HEK293 (cell line): ENCODE data around the gene HIRA.

Experiments used
- KLF9 ChIP-seq: fragments of 450-650 bp; formaldehyde crosslinking; IDR thresholded peaks from 2 replicates; pipeline ENCODE4 v1.5.1; 2016; ENCODE audit warnings: missing biosample characterization, missing genetic modification characterization, low read depth
- ZNF530 ChIP-seq: fragments of 450-650 bp; formaldehyde crosslinking; IDR thresholded peaks from 2 replicates; pipeline ENCODE4 v1.5.1; 2016; ENCODE audit warnings: low read depth, missing biosample characterization, missing genetic modification characterization
- TF ChIP-seq, protein P1 (sequence below): fragments of 450-650 bp; formaldehyde crosslinking; IDR thresholded peaks from 2 replicates; pipeline ENCODE4 v1.5.1; 2016; ENCODE audit warnings: missing biosample characterization, missing genetic modification characterization
- TF ChIP-seq, protein P2 (sequence below): fragments of 450-650 bp; formaldehyde crosslinking; IDR thresholded peaks from 2 replicates; pipeline ENCODE4 v1.5.1; 2016; ENCODE audit warnings: missing biosample characterization, missing genetic modification characterization
- TF ChIP-seq, protein P3 (sequence below): fragments of 450-650 bp; formaldehyde crosslinking; IDR thresholded peaks from 2 replicates; pipeline ENCODE4 v1.5.1; 2016; ENCODE audit warnings: missing biosample characterization, missing genetic modification characterization

DNA sequence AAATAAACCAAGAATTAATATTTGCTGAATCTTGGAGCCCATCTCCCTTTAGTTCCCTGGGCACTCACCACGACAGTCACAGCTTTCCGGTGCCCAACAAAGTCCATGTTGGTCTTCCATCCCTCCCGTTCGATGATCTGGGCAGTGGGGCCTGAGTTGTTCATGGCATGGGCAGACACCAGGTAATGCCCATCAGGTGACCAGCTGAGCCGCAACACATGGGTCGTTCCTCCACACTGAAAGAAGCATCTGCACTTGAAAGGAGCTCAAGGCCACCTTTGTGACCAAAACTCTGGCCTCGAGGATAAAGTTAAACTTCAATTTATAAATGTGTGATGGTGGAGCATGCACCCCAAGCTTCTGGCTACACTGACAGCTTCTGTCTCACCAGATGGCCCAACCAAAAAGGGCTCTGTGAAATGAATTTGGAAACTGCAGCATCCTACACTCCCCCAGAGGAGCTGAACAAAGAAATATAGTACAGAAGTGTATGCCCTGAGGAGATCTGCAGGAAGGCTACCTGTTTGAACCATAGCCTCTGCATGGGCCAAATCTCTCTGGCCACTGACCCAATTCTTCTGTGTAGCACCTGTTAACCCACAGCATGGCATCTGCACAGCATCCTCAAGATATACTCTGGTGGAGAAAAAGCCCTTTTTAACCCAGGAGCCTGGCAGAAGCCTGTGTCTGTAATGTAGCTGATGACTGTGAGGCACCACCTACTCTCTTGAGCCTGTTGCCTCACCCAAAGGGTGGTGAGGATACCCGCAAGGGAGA lies 37.1 kb downstream of the HIRA start:
- no peak for TF ChIP-seq ZNF530 (tag by site-specific recombination)
- no peak for TF ChIP-seq KLF9 (tag by site-specific recombination)
- TF ChIP-seq, protein P1, sequence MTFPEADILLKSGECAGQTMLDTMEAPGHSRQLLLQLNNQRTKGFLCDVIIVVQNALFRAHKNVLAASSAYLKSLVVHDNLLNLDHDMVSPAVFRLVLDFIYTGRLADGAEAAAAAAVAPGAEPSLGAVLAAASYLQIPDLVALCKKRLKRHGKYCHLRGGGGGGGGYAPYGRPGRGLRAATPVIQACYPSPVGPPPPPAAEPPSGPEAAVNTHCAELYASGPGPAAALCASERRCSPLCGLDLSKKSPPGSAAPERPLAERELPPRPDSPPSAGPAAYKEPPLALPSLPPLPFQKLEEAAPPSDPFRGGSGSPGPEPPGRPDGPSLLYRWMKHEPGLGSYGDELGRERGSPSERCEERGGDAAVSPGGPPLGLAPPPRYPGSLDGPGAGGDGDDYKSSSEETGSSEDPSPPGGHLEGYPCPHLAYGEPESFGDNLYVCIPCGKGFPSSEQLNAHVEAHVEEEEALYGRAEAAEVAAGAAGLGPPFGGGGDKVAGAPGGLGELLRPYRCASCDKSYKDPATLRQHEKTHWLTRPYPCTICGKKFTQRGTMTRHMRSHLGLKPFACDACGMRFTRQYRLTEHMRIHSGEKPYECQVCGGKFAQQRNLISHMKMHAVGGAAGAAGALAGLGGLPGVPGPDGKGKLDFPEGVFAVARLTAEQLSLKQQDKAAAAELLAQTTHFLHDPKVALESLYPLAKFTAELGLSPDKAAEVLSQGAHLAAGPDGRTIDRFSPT (tag by site-specific recombination) = no peak
- TF ChIP-seq, protein P2, sequence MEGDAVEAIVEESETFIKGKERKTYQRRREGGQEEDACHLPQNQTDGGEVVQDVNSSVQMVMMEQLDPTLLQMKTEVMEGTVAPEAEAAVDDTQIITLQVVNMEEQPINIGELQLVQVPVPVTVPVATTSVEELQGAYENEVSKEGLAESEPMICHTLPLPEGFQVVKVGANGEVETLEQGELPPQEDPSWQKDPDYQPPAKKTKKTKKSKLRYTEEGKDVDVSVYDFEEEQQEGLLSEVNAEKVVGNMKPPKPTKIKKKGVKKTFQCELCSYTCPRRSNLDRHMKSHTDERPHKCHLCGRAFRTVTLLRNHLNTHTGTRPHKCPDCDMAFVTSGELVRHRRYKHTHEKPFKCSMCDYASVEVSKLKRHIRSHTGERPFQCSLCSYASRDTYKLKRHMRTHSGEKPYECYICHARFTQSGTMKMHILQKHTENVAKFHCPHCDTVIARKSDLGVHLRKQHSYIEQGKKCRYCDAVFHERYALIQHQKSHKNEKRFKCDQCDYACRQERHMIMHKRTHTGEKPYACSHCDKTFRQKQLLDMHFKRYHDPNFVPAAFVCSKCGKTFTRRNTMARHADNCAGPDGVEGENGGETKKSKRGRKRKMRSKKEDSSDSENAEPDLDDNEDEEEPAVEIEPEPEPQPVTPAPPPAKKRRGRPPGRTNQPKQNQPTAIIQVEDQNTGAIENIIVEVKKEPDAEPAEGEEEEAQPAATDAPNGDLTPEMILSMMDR (tag by site-specific recombination) = no peak
- TF ChIP-seq, protein P3, sequence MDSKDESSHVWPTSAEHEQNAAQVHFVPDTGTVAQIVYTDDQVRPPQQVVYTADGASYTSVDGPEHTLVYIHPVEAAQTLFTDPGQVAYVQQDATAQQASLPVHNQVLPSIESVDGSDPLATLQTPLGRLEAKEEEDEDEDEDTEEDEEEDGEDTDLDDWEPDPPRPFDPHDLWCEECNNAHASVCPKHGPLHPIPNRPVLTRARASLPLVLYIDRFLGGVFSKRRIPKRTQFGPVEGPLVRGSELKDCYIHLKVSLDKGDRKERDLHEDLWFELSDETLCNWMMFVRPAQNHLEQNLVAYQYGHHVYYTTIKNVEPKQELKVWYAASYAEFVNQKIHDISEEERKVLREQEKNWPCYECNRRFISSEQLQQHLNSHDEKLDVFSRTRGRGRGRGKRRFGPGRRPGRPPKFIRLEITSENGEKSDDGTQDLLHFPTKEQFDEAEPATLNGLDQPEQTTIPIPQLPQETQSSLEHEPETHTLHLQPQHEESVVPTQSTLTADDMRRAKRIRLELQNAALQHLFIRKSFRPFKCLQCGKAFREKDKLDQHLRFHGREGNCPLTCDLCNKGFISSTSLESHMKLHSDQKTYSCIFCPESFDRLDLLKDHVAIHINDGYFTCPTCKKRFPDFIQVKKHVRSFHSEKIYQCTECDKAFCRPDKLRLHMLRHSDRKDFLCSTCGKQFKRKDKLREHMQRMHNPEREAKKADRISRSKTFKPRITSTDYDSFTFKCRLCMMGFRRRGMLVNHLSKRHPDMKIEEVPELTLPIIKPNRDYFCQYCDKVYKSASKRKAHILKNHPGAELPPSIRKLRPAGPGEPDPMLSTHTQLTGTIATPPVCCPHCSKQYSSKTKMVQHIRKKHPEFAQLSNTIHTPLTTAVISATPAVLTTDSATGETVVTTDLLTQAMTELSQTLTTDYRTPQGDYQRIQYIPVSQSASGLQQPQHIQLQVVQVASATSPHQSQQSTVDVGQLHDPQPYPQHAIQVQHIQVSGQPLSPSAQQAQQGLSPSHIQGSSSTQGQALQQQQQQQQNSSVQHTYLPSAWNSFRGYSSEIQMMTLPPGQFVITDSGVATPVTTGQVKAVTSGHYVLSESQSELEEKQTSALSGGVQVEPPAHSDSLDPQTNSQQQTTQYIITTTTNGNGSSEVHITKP (tag by site-specific recombination) = no peak
